ENCODE data around the gene TRMT1. TPM values are rescaled to one million over a fixed set of nuclear protein-coding genes. Genes with fewer than 3 reads are reported as not detected.
A peak's percentile ranks its signal among the peaks of the same experiment; 100 is the strongest.

TRMT1 gene
- total RNA-seq, 4 donors from 2014 or later, result 31.7 to 47.9 (median 45.0) TPM

DNA sequence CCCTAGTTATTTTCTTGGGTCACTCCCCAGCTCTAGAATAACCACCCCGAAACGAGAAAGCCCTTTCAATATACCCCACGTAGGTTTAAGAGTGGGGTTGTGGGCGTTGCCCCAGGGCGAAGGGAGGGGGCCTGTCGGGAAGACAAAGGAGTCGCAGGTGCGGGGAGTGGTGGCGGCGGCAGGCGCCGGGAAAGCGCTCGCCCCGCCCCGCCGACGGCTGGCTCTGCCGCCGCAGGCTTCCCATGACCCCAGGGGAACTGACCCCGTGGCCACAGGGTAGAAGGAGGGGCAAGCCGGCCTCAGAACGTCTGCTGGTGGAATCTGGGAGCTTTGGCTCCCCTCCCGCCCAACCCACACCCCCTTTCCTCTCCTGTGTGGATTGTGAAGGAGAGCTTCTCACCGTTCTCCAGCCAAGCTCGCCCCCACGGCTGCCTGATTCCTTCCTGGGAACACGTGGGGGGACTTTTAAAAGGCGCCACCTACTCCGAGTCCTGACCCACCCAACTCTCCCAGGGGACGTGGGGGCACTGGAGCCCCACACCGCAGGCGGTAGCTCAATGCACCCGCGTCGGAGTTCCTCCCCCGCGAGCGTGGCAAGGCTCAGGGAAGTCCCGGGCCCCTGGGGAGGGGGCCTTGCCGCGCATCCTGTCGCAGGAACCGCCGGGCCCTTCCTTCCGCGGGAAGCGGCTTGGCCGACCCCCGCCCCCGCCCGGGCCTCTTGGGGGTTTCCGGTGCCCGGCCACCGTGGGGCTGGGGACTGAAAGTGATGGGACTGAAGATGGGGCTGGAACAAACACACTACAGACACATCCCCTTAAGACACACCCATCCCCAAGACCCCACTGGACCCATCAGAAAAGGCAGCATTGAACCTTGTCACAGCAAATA is 39.2 kb upstream of the TRMT1 start:
- peak; percentile 16 to 28 for TF ChIP-seq POLR2A (IDR thresholded peaks at IDR 0.05)
- TF ChIP-seq, protein P1, sequence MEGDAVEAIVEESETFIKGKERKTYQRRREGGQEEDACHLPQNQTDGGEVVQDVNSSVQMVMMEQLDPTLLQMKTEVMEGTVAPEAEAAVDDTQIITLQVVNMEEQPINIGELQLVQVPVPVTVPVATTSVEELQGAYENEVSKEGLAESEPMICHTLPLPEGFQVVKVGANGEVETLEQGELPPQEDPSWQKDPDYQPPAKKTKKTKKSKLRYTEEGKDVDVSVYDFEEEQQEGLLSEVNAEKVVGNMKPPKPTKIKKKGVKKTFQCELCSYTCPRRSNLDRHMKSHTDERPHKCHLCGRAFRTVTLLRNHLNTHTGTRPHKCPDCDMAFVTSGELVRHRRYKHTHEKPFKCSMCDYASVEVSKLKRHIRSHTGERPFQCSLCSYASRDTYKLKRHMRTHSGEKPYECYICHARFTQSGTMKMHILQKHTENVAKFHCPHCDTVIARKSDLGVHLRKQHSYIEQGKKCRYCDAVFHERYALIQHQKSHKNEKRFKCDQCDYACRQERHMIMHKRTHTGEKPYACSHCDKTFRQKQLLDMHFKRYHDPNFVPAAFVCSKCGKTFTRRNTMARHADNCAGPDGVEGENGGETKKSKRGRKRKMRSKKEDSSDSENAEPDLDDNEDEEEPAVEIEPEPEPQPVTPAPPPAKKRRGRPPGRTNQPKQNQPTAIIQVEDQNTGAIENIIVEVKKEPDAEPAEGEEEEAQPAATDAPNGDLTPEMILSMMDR (IDR thresholded peaks at IDR 0.05 in 4 of 5, conservative IDR thresholded peaks at IDR 0.05 in 1 of 5), result no peak
- in situ Hi-C loops (cut with MboI; ENCODE audit: low sequenced_read_pairs in 4 of 4), result no loop called here
- H3K27me3 ChIP-seq, result peaks cover 0 to 25% (median 14%) of the 10 kb centered on the region in 3 donors
- no peaks in the 10 kb centered on the region for H3K9me3 ChIP-seq
- DNase-seq (peak; percentile 40 to 69), ATAC-seq (no peak)
- H3K36me3 ChIP-seq, result no peaks in the 10 kb centered on the region
- H3K27ac ChIP-seq, result peak overlapping the region; percentile 96 to 99 (median 98)
- intact Hi-C loops (cut with DNase I; ENCODE audit: low total_unique reads), result no loop called here
- H3K4me1 ChIP-seq, result peaks cover 21 to 29% of the 10 kb centered on the region in 2 donors
- H3K4me3 ChIP-seq, result peak overlapping the region; percentile 56 to 94 (median 91)

DNA sequence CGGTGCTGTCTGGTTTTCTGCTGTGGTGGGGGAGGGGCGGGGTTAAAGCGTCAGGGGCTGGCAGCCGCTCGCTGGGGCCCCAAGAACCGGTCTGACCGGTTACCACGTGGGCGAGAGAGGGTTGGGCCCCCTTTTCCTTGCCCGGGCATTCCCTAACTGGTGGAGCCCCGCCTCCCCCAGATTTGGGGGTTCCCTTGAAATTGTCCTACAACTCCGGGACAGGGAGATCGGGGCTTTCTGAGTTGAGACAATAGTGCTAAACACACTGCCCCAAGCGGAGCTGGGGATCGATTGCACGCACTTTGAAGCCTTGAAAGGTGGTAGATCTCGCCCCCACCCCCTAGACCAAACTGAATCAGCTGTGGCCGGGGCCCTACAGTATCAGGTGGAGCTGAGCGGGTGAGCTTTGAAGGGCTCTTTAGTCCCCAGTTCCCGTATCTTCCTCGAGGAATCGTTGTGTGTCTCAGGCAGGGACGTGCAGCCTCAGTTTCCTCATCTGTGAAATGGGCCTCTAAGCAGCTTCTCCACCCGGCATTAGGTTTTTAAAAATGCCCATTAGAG is 38.5 kb upstream of the TRMT1 start:
- in situ Hi-C loops (cut with MboI; ENCODE audit: low sequenced_read_pairs in 4 of 4), result no loop called here
- DNase-seq, result peak in 1 of 2 donors; percentile 39
- ATAC-seq, result no peak

DNA sequence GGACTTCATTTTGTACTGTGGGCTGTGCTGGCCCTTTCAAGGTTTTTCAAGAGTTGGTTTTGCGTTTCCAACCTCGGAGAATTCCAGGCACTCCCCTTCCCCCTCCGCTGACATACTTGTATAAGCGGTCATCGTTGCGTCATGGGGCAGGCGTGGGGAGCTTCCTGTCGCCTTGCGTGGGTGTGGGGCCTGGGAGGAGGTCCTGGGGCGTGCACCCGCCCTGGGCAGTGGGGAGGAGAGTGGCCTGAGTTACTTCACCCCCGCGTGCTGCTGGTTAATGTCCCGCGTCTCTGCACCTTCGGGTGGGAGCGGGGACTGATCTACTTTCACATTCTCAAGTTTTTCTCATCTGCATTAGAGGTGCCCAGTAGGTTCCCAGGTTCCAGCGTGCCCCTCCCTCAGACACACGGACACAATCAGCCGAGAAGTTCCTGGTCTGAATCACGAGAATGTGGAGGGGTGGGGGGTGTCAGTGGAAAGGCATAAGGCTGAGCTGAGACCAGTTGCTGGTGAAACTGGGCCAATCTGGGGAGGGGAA is 37.8 kb upstream of the TRMT1 start:
- intact Hi-C loops (cut with DNase I; ENCODE audit: low total_unique reads), result loop anchor here (5.0 kb wide), 5 partner anchors 53 to 1408 kb away; partner anchors contain the start of gene JUNB
- Histone ChIP-seq H3K27ac (peak overlapping the region; percentile 96 to 99 (median 98)), H3K36me3 (no peaks in the 10 kb centered on the region), H3K4me3 (peak overlapping the region; percentile 56 to 94 (median 91)), H3K4me1 (peaks cover 22 to 34% of the 10 kb centered on the region in 2 donors), H3K27me3 (peaks cover 0 to 25% (median 14%) of the 10 kb centered on the region in 3 donors), H3K9me3 (no peaks in the 10 kb centered on the region)
- TF ChIP-seq, protein P1 (IDR thresholded peaks at IDR 0.05 in 4 of 5, conservative IDR thresholded peaks at IDR 0.05 in 1 of 5), result no peak
- TF ChIP-seq POLR2A (IDR thresholded peaks at IDR 0.05), result peak; percentile 57 to 66
- ATAC-seq, result no peak
- in situ Hi-C loops (cut with MboI; ENCODE audit: low sequenced_read_pairs in 4 of 4), result no loop called here
- DNase-seq, result peak; percentile 75 to 87

More for the DNA sequence above, 38.5 kb upstream of the TRMT1 start:
- no peak for TF ChIP-seq POLR2A (IDR thresholded peaks at IDR 0.05)
- Histone ChIP-seq H3K9me3 (no peaks in the 10 kb centered on the region), H3K27ac (peak overlapping the region; percentile 96 to 99 (median 98)), H3K4me1 (peaks cover 21 to 29% of the 10 kb centered on the region in 2 donors), H3K36me3 (no peaks in the 10 kb centered on the region), H3K27me3 (peaks cover 0 to 25% (median 14%) of the 10 kb centered on the region in 3 donors), H3K4me3 (peak overlapping the region; percentile 56 to 94 (median 91))
- intact Hi-C loops (cut with DNase I; ENCODE audit: low total_unique reads), result loop anchor here (5.0 kb wide), 5 partner anchors 52 to 1407 kb away; partner anchors contain the start of gene JUNB

DNA sequence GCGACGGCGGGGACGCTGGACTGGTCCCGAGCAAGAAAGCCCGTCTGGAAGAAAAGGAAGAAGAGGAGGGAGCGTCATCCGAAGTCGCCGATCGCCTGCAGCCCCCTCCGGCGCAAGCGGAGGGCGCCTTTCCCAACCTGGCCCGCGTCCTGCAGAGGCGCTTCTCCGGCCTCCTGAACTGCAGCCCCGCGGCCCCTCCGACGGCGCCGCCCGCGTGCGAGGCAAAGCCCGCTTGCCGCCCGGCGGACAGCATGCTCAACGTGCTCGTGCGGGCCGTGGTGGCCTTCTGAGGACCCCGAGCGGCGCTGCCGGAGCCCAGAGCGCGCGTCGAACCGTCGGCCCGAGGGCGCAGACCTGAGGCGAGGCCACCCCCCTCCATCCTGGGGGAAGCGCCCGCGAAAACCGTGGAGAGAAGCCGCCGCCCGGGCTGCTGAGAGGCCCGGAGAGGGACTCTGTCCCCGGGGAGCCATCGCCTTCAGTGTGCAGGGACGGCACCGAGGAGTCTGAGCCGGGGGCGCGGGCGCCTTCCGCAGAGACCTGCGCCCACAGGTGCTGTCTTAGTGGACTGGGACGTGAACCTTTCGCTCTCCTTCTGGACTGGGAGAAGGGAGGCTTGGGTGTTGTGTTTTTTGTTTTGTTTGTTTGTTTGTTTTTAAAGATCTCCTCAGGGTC is 37.2 kb upstream of the TRMT1 start:
- no peak for TF ChIP-seq POLR2A (IDR thresholded peaks at IDR 0.05)
- DNase-seq (no peak), ATAC-seq (no peak)
- H3K4me3 ChIP-seq, result peak overlapping the region; percentile 56 to 94 (median 91)
- peaks cover 28 to 40% of the 10 kb centered on the region in 2 donors for H3K4me1 ChIP-seq
- intact Hi-C loops (cut with DNase I; ENCODE audit: low total_unique reads), result loop anchor here (5.0 kb wide), 5 partner anchors 54 to 1409 kb away; partner anchors contain the start of gene JUNB
- no peaks in the 10 kb centered on the region for H3K9me3 ChIP-seq
- no peaks in the 10 kb centered on the region for H3K36me3 ChIP-seq
- peak overlapping the region; percentile 96 to 99 (median 98) for H3K27ac ChIP-seq
- H3K27me3 ChIP-seq, result peaks cover 0 to 25% (median 14%) of the 10 kb centered on the region in 3 donors
- in situ Hi-C loops (cut with MboI; ENCODE audit: low sequenced_read_pairs in 4 of 4), result no loop called here

DNA sequence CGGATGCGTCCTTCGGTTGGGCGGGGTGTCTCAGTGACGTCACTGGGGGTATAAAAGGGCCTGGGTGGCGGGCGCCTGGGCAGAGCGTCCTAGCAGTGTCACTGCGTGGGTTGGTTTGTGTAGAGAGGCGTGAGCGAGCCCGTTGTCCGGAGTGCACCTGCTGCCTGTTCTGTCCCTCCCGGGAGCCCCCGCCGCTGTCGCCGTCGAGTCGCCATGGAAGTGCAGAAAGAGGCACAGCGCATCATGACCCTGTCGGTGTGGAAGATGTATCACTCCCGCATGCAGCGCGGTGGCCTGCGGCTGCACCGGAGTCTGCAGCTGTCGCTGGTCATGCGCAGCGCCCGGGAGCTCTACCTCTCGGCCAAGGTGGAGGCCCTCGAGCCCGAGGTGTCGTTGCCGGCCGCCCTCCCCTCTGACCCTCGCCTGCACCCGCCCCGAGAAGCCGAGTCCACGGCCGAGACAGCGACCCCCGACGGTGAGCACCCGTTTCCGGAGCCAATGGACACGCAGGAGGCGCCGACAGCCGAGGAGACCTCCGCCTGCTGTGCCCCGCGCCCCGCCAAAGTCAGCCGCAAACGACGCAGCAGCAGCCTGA is 36.5 kb upstream of the TRMT1 start:
- H3K36me3 ChIP-seq, result no peaks in the 10 kb centered on the region
- H3K4me3 ChIP-seq, result peak overlapping the region; percentile 56 to 94 (median 91)
- H3K27ac ChIP-seq, result peak overlapping the region; percentile 96 to 99 (median 98)
- in situ Hi-C loops (cut with MboI; ENCODE audit: low sequenced_read_pairs in 4 of 4), result no loop called here
- H3K9me3 ChIP-seq, result no peaks in the 10 kb centered on the region
- ATAC-seq (peak; percentile 48 to 54), DNase-seq (peak; percentile 89 to 92)
- intact Hi-C loops (cut with DNase I; ENCODE audit: low total_unique reads), result loop anchor here (5.0 kb wide), 5 partner anchors 54 to 1409 kb away; partner anchors contain the start of gene JUNB
- peaks cover 31 to 44% of the 10 kb centered on the region in 2 donors for H3K4me1 ChIP-seq
- TF ChIP-seq, protein P1 (IDR thresholded peaks at IDR 0.05 in 4 of 5, conservative IDR thresholded peaks at IDR 0.05 in 1 of 5), result peak in 2 of 5 experiments; percentile 9 to 15
- TF ChIP-seq POLR2A (IDR thresholded peaks at IDR 0.05), result peak; percentile 98 to 99
- H3K27me3 ChIP-seq, result peaks cover 0 to 25% (median 14%) of the 10 kb centered on the region in 3 donors
